ENCODE data around the gene SLC25A1. TPM values are rescaled to one million over a fixed set of nuclear protein-coding genes. Genes with fewer than 3 reads are reported as not detected.

SLC25A1 gene
- total RNA-seq, 1 experiment from 2014 or later, result 151 TPM

DNA sequence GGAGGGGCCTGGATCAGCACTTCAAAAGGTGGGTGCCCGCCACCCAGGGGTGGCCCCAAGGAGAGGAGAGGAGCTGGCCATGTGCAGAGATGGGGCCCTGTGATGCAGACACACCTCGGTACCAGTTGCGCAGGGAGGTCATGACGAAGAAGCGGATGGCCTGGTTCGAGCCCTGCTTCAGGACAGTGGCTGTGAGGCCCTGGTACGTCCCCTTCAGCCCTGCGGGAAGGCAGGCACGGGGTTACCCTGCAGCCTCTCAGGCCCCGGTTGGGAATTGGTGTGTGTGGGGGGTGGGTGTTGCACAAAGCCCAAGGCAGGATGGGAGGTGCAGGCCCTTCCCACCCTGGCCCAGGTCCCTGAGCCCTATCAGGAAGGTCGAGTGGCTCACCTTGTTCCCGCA lies 1.8 kb downstream of the SLC25A1 start:
- Histone ChIP-seq H4K5ac (ENCODE audit: insufficient read length, low read depth, low read length) (no peak overlapping the region), H2BK120ac (ENCODE audit: low read depth, low read length, poor library complexity, severe bottlenecking) (no peak overlapping the region), H3K23ac (ENCODE audit: insufficient read length, low read depth, low read length) (no peak overlapping the region), H2BK20ac (ENCODE audit: low read depth, low read length, poor library complexity, severe bottlenecking) (no peak overlapping the region), H3K27ac (ENCODE audit: insufficient read length, low read depth, low read length) (no peak overlapping the region), H3T11ph (ENCODE audit: low read length) (no peak overlapping the region), H3K9me3 (ENCODE audit: control insufficient read depth, low read depth, low read length) (no peaks in the 10 kb centered on the region), H3K4ac (ENCODE audit: low read depth, low read length) (no peak overlapping the region), H3K4me2 (ENCODE audit: insufficient read depth, insufficient read length, low read length) (no peak overlapping the region), H3K56ac (ENCODE audit: insufficient read length, low read depth, low read length) (no peak overlapping the region), H2BK12ac (ENCODE audit: insufficient read length, low read depth, low read length) (no peak overlapping the region), H3K27me3 (ENCODE audit: insufficient read depth, low read length) (no peaks in the 10 kb centered on the region), H3K79me1 (ENCODE audit: insufficient read depth, low read depth, low read length, poor library complexity, severe bottlenecking) (peaks cover 6% of the 10 kb centered on the region), H2BK5ac (ENCODE audit: insufficient read length, low read length) (no peak overlapping the region), H4K20me1 (ENCODE audit: control insufficient read depth, insufficient read depth, insufficient read length) (peaks cover 2% of the 10 kb centered on the region), H2AFZ (ENCODE audit: low read length) (no peak overlapping the region), H2BK15ac (ENCODE audit: low read depth, low read length) (no peak overlapping the region), H3K9ac (ENCODE audit: extremely low read depth, insufficient read length, low read length) (no peak overlapping the region), H4K91ac (ENCODE audit: insufficient read length, low read depth, low read length) (no peak overlapping the region), H2AK5ac (ENCODE audit: insufficient read length, low read length) (no peak overlapping the region), H4K8ac (replicated peaks; ENCODE audit: insufficient read length, low read depth, low read length) (no peak overlapping the region), H3K14ac (ENCODE audit: insufficient read depth, low read length) (no peak overlapping the region; the same call in 1 of the 2 replicates), H3K18ac (ENCODE audit: insufficient read length, low read depth, low read length) (no peak overlapping the region), H3K23me2 (ENCODE audit: insufficient read length, low read depth, low read length, poor library complexity, severe bottlenecking) (peaks cover 13% of the 10 kb centered on the region), H3K79me2 (ENCODE audit: insufficient read depth, low read length) (peaks cover 10% of the 10 kb centered on the region; the same call in 1 of the 2 replicates), H3K4me1 (ENCODE audit: insufficient read depth, low read length) (peaks cover 3% of the 10 kb centered on the region; the same call in 1 of the 2 replicates)
- Mint-ChIP-seq H3K4me3 (peak overlapping the region; percentile 70 to 82), H3K36me3 (ENCODE audit: insufficient read depth in 1 of 3, low read depth in 3 of 3) (peaks cover 0 to 22% (median 15%) of the 10 kb centered on the region in 3 experiments; a peak in 5 of 7 replicates), H3K9me3 (no peaks in the 10 kb centered on the region), H3K4me1 (peaks cover 38 to 44% of the 10 kb centered on the region in 2 experiments), H3K27me3 (ENCODE audit: low read depth) (no peaks in the 10 kb centered on the region), H3K27ac (0 out of 7 replicates have a peak overlapping the region, but pooled peaks of 1 of the 3 experiments have one; percentile 36)
- DNase-seq, result no peak
- no CpG with 5 or more reads among the region's 12 CpGs for WGBS (ENCODE audit: extremely low coverage, insufficient read length, low lambda C conversion rate)
- TF ChIP-seq, protein P1, sequence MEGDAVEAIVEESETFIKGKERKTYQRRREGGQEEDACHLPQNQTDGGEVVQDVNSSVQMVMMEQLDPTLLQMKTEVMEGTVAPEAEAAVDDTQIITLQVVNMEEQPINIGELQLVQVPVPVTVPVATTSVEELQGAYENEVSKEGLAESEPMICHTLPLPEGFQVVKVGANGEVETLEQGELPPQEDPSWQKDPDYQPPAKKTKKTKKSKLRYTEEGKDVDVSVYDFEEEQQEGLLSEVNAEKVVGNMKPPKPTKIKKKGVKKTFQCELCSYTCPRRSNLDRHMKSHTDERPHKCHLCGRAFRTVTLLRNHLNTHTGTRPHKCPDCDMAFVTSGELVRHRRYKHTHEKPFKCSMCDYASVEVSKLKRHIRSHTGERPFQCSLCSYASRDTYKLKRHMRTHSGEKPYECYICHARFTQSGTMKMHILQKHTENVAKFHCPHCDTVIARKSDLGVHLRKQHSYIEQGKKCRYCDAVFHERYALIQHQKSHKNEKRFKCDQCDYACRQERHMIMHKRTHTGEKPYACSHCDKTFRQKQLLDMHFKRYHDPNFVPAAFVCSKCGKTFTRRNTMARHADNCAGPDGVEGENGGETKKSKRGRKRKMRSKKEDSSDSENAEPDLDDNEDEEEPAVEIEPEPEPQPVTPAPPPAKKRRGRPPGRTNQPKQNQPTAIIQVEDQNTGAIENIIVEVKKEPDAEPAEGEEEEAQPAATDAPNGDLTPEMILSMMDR (conservative IDR thresholded peaks at IDR 0.05), result no peak

Measured in H9 (cell line).